IPS-NIHi7 (cell line): ENCODE data around the gene DROSHA.

Experiments used
- DNase-seq: peaks from one replicate; pipeline ENCODE4 v3.0.0; 2012; ENCODE audit warnings: mixed read lengths; ENCODE audit errors: extremely low spot score

Gene DROSHA

DNA sequence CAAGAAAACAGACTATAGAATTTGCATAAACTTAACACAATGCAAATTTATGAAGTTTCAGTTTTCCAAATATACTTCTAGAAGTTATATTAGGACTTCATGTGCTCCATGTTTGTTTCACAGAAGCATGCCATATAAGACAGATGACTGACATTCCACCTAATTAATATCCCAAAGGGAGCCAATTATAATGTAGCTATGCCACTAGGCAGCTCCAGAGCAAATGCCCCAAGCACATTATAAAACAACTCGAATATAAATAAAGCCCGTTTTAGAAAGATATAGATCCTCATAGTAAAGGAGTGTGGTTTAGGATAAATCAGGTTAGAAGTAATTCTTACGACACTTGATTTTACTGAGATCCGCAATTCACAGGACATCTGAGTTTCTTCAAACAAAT lies 8.9 kb downstream of the DROSHA start:
- DNase-seq, result no peak

DNA sequence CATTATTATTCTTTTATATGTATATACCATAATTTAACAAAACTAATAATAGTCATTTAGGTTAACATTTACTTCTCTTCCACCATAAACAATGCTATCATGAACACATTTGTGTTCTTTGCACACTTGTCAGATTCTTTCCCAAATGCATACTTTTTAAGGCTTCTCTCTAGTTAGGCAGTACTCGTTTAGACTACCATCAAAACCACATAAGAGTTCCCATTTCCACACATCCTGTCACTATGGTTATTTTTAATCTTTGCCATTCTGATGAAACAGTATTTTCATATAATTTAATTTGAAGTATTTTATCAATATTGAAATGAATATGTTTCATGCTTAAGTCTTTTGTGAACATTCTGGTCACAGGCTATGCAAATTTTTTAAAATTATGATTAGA lies 15.1 kb downstream of the DROSHA start:
- DNase-seq, result no peak

DNA sequence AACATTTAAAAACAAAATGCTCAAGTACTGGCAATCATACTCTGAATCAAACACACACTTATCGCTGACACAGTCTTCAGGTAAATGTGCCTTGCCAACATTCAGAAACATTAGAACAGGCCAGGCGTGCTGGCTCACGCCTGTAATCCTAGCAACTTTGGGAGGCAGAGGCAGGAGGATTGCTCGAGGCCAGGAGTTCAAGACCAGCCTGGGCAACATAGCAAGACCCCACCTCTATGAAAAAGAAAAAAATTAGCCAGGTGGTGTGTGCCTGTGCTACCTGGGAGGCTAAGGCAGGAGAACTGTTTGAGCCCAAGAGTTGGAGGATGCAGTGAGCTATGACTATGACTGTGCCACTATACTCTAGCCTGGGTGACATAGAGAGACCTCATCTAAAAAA lies 20.6 kb downstream of the DROSHA start:
- no peak for DNase-seq

DNA sequence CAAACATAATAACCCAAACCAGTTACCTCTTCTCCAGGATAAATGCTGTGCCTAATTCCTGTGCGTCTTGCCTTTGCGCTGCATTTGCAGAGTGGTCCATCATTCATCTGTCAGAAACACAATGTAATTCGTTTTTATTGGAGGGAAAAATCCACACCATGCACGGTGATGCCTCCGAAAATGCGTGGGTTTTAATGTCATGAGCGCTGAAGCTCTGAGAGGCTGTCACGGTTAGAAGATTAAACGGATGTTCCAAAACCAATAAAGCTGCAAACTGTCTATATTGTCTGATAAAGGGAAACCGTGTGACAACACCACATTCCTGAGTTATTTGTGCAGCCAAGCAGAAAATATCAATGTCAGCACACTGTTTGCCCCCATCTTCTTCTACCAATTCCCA lies 27.4 kb downstream of the DROSHA start:
- no peak for DNase-seq

DNA sequence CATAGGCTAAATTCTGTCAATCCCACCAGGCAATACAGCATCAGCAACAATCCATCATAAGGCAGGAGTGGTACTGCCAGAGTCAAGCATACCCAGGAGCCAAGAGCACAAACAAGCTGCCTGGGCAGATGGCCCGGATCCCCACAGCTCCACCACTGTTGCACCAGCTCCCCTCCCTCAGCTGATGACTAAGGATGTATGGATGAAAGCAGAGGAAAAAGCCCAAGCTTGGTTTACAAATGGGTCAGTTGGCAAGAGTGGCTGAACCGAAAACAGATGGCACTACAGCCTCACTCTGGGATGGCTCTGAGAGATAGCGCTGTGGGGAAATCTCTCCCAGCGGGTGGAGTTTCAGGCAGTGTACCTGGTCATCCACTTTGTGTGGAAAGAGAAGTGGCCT lies 29.4 kb downstream of the DROSHA start:
- no peak for DNase-seq

DNA sequence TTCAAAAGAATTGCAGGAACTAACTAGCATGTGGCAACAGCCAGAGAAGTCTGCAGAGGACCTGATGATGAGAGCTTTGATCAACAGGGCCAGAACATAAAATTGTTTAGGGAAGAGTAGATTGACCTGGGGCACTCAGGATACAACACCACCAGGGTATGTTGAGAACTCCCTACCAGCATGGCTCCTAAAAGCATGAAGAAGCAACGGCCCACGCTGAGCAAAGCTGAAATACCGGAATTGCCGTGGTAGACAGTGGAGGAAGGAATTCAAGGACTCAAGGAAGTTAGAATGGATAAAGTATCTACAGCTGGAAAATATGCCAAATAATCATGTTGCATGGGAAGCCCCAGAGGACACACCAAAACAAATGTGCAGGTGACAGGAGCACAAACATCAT lies 31.6 kb downstream of the DROSHA start:
- no peak for DNase-seq

DNA sequence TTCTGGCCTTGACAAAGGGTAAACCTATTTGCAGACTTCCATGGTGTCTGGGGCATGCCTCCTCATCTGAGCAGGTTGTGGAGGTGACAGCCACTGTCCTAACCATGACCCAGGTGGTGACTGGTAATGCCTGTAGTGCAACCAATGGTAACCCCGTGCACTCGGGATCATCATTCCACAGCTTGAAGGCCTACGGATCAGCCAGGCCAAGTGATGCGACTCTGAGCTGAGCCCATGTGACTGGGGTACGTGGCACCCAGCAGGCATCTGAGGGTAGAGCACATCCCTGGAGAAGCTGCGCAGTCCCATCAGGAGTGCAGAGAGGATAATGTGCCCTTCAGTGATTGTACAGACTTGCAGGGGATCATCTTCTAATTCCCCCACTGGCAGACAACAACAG lies 35.0 kb downstream of the DROSHA start:
- no peak for DNase-seq

DNA sequence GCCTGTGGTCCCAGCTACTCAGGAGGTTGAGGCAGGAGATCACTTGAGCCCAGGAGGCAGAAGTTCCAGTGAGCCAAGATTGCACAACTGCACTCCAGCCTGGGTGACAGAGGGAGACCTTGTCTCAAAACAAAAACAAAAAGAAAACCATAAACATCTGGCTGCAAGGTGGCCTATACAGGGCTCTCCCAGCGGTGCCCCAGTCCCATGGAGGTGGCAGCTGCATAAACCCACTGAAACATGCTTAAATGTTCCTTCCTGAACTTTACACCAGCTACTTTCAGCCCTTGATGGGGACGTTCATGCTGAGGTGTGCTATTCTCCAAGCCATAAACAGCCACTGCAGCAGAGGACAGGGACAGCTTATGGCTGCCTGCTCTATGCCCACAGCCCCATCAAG lies 35.6 kb downstream of the DROSHA start:
- no peak for DNase-seq

DNA sequence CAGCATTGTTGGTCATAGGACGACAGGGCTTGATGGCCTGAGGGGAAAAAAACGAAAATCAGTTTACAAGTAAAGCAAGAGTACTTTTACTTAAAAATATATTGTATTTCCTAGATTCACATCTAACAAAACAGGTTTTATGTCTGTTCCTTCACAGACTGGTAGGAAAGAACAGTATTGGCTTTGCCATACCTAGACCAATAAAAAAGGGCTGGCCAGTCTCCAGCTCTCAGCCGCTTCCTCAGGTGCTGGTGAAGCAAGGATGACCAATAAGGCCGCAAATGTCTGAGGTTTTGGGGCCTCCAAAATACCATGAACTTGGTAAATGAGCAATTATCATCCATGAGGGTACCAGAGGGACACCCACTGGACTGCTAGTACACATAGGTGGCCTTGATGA lies 36.6 kb downstream of the DROSHA start:
- no peak for DNase-seq

DNA sequence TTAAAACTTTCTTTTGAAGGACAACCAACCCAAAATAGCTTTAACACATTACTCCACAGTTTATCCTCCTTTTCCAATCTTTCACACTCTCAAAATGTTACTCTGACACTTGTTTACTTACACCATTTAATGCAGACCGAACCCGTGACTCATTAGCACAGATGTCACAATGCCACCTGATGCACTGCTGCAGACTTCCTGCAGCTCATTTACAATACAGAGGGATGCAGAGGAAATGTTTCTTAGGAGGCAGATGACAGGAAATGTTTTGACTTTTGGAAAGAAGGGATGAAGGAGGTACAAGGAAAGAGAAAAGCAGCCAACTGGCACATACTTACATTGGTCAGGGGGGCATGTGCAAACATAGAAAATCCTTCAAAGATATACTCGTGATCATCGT lies 39.0 kb downstream of the DROSHA start:
- DNase-seq, result peak; percentile 35

DNA sequence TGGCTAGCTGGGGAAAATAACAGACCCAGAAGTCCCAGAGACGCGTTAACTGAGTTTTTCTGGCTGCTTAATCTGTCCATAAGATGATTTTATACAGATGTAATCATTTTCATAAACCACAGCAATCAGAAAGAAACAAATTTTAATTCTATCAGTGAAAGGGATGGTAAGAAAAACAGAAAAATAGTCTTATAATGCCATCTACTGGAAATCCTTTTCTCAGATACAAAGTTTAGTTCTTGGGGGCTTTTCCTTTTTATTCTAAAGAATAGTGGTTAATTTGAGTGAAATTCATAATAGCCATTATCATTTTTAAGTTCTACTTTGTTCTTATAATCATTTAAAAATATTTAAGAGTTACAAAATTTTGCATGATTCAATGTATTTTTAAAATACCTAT lies 44.4 kb downstream of the DROSHA start:
- DNase-seq, result no peak

DNA sequence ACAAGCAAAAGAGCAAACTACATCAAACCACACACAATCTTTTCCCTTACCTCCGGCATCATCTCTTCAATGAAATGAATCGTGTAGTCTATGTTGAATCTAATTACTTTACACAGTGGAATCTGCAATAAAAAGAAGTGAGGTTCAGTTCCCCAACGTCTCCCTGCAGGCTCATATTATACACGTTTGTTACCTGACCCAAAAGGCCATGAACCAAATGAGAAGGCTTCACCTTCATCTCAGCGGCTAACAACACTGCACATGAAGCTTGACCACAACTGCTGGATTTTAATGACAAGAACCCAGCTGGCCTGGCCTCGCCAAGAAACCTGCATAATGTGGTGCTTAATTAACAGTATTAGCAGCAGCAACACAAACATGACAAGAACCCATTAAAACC lies 45.5 kb downstream of the DROSHA start:
- DNase-seq, result no peak

DNA sequence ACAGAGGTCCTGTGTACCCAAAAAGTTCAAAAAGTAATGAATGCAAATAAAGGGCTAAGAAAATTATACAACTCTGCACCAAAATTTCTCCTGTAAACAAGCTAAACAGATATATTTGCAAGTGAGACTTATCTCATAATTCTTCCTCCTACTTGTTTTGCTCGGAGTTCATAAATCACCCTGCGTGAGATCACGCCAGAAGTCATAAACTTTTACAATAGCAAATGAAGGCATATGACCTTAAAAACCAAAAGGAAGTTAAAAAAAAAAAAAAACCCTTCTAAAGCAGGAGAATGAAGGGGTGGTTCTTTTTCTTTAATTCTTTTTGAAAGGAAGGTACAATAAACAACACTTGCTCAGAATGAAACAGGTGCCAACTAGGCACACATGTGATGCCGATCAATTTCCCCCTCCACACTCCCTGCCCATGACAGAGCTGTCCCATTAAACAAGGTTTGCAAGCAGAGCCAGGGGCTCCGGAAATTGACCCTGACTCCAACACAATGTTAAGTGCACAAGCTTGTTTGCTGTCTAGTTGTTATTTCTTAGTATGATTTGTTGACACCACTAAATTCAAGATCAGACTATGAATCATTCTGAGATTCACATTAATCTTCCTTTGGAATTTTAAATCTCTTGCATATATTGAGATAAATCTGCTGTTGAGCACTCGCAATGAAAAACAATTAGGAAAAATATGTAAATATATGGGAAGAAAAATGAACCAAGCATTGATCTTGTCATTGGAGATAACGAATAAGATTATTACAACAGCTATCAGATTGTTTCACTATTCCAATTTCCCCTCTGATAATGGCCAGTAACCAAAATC lies 46.3 kb downstream of the DROSHA start:
- no peak for DNase-seq

DNA sequence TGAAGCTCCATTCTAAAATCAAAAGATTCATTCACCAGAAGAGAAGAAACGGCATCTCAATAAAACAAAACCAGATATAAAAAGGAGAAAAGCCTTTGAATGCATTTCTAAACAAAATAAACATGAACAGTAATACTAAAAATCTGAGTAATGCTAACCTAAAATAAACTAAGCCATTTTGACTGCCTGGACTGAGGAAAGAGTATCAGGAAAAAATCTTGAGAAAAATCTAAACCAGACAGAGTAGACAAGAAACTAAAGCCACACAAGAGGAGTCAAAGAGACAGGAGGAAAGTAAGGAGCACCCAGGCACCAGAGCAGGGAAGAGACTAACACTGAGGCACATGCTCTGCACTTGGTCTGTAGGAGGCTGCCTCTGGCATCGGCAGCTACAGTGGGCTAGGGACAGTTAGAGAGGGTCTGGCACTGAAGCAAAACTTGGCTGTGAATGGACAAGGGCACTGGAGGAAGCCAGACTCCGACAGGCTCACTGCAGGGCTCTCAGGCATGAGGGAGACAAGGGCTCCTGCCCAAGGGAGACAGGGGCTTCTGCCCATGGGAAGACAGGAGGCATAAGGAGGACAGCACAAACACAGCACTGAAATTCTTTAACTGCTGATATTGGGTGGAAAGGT lies 50.2 kb downstream of the DROSHA start:
- no peak for DNase-seq

DNA sequence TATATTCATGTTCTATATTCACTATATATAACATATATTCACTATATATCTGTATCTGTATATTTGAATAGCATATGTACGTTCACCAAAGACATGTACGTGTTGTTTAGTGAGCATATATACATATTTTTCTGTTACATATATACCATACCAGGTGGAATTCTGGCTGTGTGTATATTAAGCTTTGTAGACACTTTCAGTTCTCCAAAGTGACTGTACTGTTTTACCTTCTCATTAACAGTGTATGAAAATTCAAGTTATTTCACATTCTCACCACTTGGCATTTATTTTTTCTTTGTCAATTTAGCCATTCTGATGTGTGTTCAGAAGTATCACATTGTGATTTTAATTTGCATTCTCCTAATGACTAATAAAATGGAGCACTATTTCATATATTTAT lies 52.2 kb downstream of the DROSHA start:
- DNase-seq, result no peak

DNA sequence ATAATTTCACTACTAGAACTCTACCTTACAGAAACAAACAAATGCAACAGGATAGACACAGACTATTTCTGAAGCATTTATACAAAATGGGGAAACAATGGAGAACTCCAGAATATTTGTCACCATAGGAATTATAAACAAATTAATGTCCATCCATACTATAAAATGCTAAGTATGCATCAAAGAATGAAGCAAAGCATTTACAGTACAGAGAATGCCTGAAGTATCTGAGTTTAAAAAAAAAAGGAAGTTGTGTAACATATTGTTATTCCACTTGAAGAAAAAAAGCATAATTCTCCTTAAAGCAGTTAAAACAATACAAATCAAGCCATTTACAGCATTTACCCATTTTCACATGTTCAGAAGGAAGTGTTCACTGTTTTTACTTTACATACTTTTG lies 53.0 kb downstream of the DROSHA start:
- no peak for DNase-seq

DNA sequence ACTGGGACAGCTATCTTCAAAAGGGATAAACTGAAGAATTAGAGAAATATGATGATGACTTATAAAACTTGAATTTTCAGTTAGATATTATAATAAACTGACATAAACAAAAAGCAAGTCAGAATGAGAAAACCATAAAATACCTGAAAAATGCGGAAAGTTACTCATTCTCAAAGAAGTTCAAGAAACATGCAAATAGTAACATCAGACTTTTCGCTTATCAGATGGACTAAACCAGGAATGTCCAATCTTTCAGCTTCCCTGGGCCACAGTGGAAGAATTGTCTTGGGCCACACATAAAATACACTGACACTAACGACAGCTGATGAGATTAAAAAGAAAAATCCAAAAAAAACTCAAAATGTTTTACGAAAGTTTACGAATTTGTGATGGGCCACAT lies 53.9 kb downstream of the DROSHA start:
- no peak for DNase-seq

DNA sequence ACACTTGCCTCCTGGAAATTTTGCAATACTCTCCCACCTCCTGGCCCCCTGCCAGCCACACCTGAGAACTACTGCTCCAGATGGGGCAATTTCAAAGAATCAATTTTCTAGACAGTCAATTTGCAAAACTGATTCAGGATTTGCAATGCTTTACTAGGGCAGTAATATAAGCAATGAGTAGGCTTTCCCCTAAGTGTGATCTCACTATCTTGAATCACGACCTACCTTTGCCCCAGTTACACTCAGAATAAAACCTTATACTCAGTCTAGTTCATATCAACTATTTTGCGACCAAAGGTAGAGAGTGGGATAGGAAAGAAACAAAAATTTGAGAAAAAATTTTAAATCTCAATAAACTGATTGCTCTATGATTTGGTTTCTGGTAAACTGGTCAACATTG lies 54.4 kb downstream of the DROSHA start:
- no peak for DNase-seq

DNA sequence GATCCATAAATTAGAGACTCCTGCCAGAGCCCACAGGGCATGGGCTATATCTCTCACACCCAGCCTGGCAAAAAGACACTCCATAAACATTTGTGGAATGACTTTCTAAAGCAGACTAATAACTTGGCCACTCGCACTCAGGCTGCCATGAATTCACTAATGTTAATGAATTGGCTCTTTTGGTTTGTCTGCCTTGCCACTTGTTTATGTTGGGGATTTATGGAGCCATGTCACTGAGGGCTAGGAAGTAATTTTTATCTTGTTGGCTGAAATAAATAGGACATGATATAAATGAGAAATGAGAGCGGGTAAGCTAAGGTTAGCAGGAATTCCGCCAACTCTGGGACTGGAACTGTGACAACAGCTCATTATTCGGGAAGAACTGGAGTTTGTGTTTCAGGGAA lies 55.2 kb downstream of the DROSHA start:
- no peak for DNase-seq

DNA sequence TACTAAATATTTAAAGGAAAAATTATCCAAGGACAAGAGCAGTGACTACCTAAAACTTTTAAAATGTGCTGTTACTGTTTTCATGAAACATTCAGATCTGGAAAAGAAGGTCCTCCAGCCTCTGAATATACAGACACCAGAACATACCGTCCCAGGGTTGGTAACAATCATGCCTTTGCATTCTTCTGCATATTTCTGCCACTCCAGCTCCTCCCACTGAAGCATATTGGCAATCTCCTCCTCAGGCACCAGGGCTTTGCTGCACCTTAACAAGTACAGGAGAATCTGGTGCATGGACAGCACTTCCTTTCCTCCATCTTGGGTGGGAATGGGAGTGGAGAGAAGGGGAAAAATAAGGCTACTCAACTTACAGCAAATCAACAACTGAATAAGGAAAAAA lies 60.0 kb downstream of the DROSHA start:
- no peak for DNase-seq

DNA sequence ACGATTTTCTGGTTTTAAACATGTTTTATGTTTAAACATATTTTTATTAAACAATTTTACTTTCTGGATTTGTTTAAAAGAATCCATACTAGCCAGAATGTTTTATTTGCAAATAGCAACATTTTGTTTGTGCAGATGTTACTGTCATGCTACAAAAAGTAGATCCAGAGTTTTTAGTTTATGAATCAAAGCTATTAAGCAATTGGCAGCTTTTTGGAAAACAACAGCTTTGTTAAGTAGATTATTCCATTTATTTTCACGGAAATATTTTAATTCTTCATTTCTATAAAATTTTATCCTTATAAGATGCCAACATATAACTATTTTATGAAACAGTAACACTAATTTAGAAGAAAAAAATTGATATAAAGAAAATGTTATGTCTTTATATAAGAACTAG lies 60.9 kb downstream of the DROSHA start:
- DNase-seq, result no peak

DNA sequence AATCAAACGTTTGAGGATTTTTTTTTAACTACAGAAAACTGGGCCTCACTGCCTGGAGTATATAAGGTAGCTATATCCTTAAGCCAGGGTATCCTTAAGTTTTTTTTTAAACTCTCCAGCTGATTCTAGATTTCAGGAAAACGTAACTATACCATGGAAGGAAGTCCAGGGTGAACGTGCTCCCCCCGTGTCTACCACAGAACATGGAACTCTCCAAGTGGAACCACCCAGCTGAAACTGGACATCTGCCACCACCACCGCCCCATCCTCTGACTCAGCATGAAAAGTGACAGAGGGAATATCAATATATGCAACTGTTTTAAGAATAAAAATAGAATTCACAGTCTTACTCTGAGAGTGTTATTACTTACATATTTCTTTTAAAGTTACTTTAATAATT lies 61.3 kb downstream of the DROSHA start:
- DNase-seq, result no peak

DNA sequence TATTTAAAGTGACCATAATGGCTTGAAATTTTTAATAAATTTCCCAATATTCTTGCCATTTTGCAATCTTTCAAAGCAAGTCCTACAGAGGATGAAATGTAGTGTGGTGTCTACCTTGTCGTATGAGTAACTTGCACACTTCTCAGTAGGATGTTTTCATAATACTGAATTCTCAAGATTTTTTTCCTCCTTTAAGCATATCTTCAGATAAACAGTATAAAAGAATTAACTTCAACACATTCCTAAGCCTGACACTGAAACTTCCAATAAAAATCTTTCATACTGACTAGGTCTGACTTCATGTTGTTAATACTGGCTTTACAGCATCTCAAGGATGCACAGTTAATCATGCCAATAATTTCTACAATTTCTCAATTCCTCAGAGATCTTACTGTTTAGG lies 62.0 kb downstream of the DROSHA start:
- DNase-seq, result no peak

DNA sequence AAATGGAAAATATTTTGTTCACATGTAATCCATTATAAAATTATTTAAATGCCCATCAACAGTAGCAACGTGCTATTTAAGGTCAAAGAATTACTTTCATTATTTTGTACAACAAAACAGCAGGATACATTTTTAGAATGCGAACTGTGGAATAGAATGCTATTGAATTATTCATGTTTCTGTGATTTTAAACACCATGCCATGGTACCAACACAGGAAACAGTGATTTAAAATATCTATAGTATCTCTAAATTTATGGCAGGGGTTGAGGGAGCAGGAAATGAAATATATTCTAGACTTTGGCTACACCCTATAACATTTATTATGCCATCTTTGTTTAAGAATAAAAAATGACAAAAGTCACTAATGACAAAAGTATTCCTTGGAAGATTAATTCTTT lies 62.4 kb downstream of the DROSHA start:
- DNase-seq, result no peak
